SK-N-SH (cell line): ENCODE data around the gene UBE2N.

Source experiments
- CTCF ChIP-seq: fragments of 200-600 bp; sonication (generic); IDR thresholded peaks from 2 replicates; pipeline ENCODE4 v1.6.1; 2017; ENCODE audit warnings: antibody characterized with exemption, mild to moderate bottlenecking, moderate library complexity
- EP300 ChIP-seq, 2 experiments: IDR thresholded peaks; 2 replicates each; pipeline versions ENCODE4 v1.4.0 to v1.6.1; 2012; ENCODE audit warnings: borderline replicate concordance in 1 of 2, low read depth in 1 of 2, low read length in 1 of 2
- JUND ChIP-seq: IDR thresholded peaks from 2 replicates; pipeline ENCODE4 v1.4.0; 2012

DNA sequence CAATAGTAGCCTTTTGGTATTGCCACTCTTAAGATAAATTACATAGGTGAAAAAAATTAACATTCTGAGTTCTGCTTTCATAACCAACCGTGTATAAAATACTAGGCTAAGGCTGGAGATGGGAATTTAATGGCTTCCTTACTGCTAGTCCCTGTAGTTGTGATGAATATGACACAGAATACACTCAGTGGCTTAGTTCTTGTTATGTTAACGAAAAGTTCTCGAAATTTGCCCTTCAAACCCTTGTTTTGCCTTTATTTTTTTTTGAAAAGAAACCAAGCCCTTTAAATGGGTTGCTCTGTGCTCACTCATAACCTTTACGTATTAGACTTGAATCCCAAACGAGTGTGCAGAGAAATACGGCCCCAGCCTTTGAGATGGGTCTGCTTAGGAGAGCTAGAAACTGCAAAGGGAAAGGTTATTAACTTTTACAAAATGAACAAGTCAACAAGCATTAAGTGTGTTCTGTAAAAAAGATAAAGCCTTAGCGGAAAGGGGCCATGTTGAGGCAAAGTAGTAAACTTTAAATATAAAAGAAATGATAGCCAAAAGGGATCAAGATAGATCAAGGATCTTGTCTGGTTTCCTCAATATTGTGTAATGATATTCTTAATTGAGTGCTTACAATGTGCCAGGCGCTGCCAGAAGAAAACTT, 62.3 kb downstream of the UBE2N start:
- TF ChIP-seq CTCF, result no peak
- TF ChIP-seq EP300 (IDR thresholded peaks at IDR 0.05; ENCODE audit: borderline replicate concordance in 1 of 2, low read depth in 1 of 2, low read length in 1 of 2), result no peak
- TF ChIP-seq JUND, result no peak
